ENCODE results near the gene LRRK1.

The LRRK1 gene

DNA sequence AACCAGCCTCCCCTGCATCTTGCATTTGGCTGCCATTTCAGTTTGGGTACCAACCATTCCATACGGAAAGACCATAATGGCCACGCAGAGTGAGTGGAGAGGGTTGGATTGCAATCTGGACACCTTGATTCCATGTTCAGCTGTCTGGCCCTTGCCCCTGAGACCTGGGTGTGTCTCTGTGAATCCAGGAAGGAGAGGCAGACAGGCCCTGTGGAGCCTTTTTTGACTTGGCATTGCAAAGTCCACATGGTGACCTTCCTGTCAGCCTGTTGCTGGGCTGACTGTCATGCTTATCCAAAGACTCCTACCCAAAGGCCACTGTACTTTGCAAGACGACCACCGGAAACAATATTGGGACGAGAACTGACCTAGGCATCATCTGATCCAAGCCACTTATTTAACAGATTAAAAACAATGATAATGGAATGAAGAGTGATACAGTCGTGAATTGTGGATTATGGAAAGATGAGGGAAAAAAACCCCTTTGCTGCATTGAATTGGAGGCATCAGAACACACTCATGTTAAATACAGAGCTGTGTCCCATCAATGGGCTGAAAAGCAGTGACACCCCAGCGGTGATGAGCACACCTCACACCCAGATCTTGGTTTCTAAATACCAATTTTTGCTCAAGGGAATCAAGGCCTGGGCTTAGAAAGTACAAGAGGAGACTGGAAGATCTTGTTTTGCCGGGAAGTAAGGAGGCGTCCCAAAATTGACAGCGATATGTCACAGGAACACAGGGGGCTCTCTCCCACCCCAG, 86.0 kb downstream of the LRRK1 start:
- H3K4me3 ChIP-seq (ENCODE audit: low read length), result no peak overlapping the region
- DNase-seq (ENCODE audit: low read depth), result no peak
- TF ChIP-seq, protein P1, sequence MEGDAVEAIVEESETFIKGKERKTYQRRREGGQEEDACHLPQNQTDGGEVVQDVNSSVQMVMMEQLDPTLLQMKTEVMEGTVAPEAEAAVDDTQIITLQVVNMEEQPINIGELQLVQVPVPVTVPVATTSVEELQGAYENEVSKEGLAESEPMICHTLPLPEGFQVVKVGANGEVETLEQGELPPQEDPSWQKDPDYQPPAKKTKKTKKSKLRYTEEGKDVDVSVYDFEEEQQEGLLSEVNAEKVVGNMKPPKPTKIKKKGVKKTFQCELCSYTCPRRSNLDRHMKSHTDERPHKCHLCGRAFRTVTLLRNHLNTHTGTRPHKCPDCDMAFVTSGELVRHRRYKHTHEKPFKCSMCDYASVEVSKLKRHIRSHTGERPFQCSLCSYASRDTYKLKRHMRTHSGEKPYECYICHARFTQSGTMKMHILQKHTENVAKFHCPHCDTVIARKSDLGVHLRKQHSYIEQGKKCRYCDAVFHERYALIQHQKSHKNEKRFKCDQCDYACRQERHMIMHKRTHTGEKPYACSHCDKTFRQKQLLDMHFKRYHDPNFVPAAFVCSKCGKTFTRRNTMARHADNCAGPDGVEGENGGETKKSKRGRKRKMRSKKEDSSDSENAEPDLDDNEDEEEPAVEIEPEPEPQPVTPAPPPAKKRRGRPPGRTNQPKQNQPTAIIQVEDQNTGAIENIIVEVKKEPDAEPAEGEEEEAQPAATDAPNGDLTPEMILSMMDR (conservative IDR thresholded peaks at IDR 0.05; ENCODE audit: low read length), result no peak

DNA sequence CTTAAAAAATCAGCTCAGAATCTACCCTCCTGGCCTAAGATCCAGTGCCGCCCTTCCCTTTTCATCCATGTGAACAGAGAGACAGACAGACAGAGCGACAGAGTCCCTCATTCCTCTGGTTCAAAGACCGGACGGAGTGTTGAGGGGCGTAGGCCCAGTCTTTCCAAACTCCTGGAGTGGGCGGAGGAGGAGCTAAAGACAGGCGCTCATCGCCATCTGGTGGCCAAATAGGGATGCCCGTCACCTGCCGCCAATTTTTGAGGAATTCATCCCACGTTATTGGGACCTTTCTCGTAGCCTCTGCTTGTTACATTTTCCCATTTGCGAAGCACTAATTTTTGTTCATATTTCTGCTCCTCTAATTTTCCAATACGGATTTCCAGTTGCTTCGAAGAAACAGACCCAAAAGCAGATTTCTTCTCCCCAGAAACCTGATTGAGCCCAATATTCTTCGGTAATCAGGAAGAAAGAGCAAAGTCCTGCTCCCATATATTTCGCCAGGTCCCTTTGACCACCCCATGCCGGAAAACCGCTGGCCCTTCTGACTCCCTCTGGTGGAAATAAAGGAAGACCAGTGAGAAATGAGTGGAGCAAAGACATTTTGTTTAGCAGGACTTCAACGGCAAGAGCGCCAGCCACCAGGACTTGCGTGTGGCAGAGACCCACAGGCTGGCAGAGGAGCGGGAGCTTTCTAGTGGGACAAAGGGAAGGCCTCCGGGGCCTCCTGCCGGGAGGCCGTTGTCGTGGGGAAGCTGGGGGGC, 88.0 kb downstream of the LRRK1 start:
- TF ChIP-seq, protein P1 (conservative IDR thresholded peaks at IDR 0.05; ENCODE audit: low read length), result peak; percentile 90
- H3K4me3 ChIP-seq (ENCODE audit: low read length), result no peak overlapping the region
- peak; percentile 75 for DNase-seq (ENCODE audit: low read depth)

DNA sequence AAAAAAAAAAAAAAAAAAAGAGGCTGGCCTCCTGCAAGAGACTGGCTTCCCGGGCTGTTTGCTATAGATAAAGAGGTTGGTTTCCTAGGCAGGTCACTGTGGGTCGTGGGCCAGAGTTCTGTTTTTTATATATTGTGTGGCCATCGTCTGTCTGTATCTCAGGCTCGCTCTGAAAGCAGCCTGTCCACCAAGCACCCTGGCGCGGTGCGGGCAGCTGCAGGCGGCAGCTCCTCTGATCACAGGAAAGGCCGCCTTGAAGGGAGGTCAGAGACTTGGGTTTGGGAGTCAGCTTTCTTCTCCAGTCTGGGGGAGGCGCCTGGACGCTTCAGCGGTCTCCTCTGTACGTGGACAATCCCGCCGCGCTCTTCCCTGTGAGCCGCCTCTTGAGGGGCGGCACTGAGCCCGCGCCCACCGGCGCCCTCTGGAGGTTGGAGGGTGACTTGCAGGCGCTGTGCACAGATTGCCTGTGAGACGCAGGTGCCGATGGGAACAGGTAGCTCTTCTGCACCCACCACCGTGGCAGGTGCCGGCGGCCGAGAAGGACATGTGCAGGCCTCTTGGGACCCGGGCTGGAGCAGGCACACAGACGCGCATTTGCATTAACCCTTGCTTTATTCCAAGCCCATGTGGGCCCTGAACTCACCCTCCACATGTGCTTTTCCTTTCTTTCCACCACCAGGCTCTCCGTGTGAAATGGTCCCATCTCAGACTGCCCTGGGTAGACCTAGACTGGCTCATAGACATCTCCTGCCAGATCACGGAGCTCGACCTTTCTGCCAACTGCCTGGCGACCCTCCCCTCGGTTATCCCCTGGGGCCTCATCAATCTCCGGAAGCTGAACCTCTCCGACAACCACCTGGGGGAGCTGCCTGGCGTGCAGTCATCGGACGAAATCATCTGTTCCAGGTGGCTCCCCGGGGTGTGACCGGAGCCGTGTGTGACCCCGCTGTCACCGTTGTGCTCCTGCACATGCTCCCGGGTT, 89.3 kb downstream of the LRRK1 start:
- TF ChIP-seq, protein P1 (conservative IDR thresholded peaks at IDR 0.05; ENCODE audit: low read length), result peak; percentile 85
- DNase-seq (ENCODE audit: low read depth), result peak; percentile 71
- peak overlapping the region; percentile 58 for H3K4me3 ChIP-seq (ENCODE audit: low read length)

DNA sequence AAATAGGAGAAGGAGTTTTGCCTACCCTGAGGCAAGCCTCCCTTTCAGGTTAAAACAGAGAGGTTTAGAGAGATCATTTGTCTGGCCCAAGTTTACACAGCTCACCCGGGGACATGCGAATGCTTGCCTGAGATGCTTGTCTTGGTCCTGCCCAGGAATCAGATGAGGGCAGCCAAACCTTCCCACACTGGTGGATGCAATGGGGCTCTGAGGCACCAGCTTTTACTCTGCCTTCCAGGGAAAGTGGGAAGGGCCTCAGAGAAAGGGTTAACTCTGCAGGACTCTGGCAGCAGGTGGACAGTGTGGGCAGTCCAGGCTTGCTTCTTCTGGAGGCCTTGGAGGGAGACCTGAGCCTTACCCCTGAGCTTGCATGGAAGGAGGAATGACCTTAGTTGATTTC, 90.0 kb downstream of the LRRK1 start:
- no peak for DNase-seq (ENCODE audit: low read depth)
- H3K4me3 ChIP-seq (ENCODE audit: low read length), result no peak overlapping the region

DNA sequence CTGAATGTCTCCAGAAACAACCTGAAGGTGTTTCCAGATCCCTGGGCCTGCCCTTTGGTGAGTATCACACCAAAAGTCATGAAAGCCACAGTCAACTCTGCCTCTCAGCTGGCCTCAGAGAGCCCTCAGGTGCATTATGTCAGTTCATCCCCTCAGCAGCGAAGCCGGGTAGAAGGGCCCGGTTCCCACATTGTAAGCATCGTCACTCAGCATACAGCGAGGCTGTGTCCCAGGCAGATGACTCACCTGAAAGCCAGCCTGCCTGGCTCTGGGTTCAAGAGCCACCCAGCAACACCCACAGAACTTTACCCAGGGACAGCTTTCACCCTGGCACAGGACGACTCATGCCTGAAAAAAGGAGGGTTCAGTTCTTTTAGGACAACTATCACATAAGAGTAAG, 91.6 kb downstream of the LRRK1 start:
- TF ChIP-seq, protein P1 (conservative IDR thresholded peaks at IDR 0.05; ENCODE audit: low read length), result no peak
- H3K4me3 ChIP-seq (ENCODE audit: low read length), result no peak overlapping the region
- no peak for DNase-seq (ENCODE audit: low read depth)

More for the DNA sequence above, 90.0 kb downstream of the LRRK1 start:
- TF ChIP-seq, protein P1 (conservative IDR thresholded peaks at IDR 0.05; ENCODE audit: low read length), result no peak

DNA sequence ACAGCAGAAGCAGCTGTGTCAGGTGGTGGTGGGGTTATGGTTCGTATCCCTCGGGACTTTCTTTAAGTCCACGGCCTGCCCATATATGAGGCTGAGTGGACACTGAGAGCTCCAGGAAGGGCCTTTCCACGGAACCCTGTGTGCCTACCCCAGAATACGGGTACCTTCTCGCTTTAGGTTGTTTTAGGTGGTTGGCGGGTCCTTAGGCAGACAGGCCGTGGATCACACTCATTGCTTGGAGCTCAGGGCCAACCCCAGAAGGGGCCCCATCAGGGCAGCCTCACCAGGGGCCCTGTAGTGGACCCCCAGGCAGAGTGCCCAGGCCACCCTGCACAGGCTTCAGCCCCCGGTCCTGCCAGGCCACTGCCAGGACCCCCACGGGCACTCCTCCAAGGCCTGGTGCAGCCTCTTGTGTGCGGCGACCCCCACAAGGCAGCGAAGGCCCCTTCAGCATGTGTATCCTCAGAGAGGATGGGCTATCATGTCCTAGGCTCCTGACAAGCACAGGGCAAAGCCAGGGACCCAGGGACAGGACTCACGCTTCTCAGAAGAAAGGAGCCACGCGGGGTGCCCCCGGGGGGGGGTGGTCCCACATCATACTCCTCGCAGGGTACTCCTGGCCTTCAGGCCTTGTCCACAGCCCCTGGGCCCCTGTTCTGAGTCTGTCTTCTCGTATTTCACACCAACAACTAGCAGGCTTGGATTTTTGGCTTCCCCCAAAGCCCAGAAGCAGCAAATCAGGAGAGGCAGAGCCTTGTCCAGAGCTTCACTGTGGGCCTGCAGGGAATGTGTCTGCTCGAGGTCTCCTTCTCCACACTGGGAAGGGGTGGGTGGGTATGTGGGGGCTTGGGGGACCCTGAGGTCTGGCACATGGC, 93.4 kb downstream of the LRRK1 start:
- TF ChIP-seq, protein P1 (conservative IDR thresholded peaks at IDR 0.05; ENCODE audit: low read length), result no peak

More for the DNA sequence above, 93.4 kb downstream of the LRRK1 start:
- DNase-seq (ENCODE audit: low read depth), result no peak
- H3K4me3 ChIP-seq (ENCODE audit: low read length), result no peak overlapping the region

Measured in AG10803 (cell line).